Body of pancreas (tissue), 4 donors: Measurements from ENCODE around the gene CRPPA. TPM values are rescaled to one million over a fixed set of nuclear protein-coding genes. Genes with fewer than 3 reads are reported as not detected.

ENCODE experiments used
- ATAC-seq: fragments of 150-250 bp; one replicate; pipeline ENCODE4 v1.9.1; 2016
- DNase-seq, 4 donors: peaks; one replicate each; pipeline ENCODE4 v3.0.0-alpha.2; 2019
- H3K27ac ChIP-seq, 4 donors: fragments of 200-600 bp; sonication (generic); 1 replicate in 3 of 4; 2 replicates in 1 of 4; pipeline versions ENCODE4 v1.5.1 to v1.6.1; 2016 to 2019; ENCODE audit warnings: mild to moderate bottlenecking in 1 of 4, mixed read lengths in 1 of 4, moderate library complexity in 1 of 4
- H3K27me3 ChIP-seq, 2 donors: fragments of 200-600 bp; sonication (generic); one replicate each; pipeline ENCODE4 v1.6.0; 2016; ENCODE audit warnings: mild to moderate bottlenecking in 1 of 2
- H3K36me3 ChIP-seq, 2 donors: fragments of 200-600 bp; sonication (generic); replicated peaks in 1 of 2; 2 replicates each; pipeline ENCODE4 v1.5.1; 2016; ENCODE audit warnings: low read depth in 2 of 2; ENCODE audit not compliant: insufficient read depth in 1 of 2
- H3K4me1 ChIP-seq: fragments of 200-600 bp; sonication (generic); one replicate; pipeline ENCODE4 v1.6.0; 2016
- H3K4me3 ChIP-seq, 2 donors: fragments of 200-600 bp; sonication (generic); 1 replicate in 1 of 2; 2 replicates in 1 of 2; pipeline ENCODE4 v1.5.1; 2016 to 2019
- H3K9me3 ChIP-seq, 3 donors: fragments of 200-600 bp; sonication (generic); 1 replicate in 2 of 3; 2 replicates in 1 of 3; pipeline ENCODE4 v1.5.1; 2016
- CTCF ChIP-seq, 7 experiments: fragments of 450-650 bp in 4 of 7; fragments of 200-600 bp in 3 of 7; sonication (generic) in 3 of 7; IDR thresholded peaks; one replicate each; pipeline ENCODE4 v1.5.1; 2016 to 2019; ENCODE audit warnings: antibody characterized with exemption in 7 of 7
- POLR2A ChIP-seq, 3 donors: fragments of 450-650 bp; IDR thresholded peaks; one replicate each; pipeline ENCODE4 v1.6.1; 2016; ENCODE audit warnings: antibody characterized with exemption in 3 of 3, mild to moderate bottlenecking in 2 of 3
- WGBS, 2 donors: methylation state at CpG; one replicate each; pipeline ENCODE4 v1.1.5; 2017; 5-methylcytosine and 5-hydroxymethylcytosine counted together
- intact Hi-C: fragments of 100-400 bp; cut with DNase I; formaldehyde crosslinking; loops from one replicate; pipeline ENCODE4 v1.15.1; 2023
- total RNA-seq, 2 donors: library from RNA; depleted of rRNA; stranded (reverse); fragments of >200 nt; gene quantifications; one replicate each; pipeline ENCODE4 v1.1.0, GENCODE V29; 2016

Gene CRPPA
- total RNA-seq, 2 donors from 2014 or later = 0.66 to 1.0 TPM

- Histone ChIP-seq H3K36me3 (no peaks in the 10 kb centered on the region), H3K4me3 (no peak overlapping the region), H3K4me1 (no peaks in the 10 kb centered on the region), H3K27me3 (no peaks in the 10 kb centered on the region), H3K27ac (no peak overlapping the region), H3K9me3 (no peaks in the 10 kb centered on the region)
- peak in 1 of 4 donors; percentile 17 for DNase-seq
- TF ChIP-seq CTCF (IDR thresholded peaks at IDR 0.05) (no peak), POLR2A (IDR thresholded peaks at IDR 0.05) (no peak)
- ATAC-seq = peak; percentile 31
- intact Hi-C loops = no loop called here
- 91 to 95% methylated on average over 45 to 47 of the region's 47 CpGs for WGBS, 2 donors
Measured at GRCh38 chr7:16399916-16400892, 21.1 kb downstream of the CRPPA start.

GRCh38 chr7:16399265-16399831 lies 22.0 kb downstream of the CRPPA start:
- ATAC-seq (no peak), DNase-seq (peak in 3 of 4 donors; percentile 22 to 40 (median 31))
- TF ChIP-seq POLR2A (IDR thresholded peaks at IDR 0.05) (no peak), CTCF (IDR thresholded peaks at IDR 0.05) (no peak)
- 92 to 93% methylated on average over 32 of the region's 32 CpGs for WGBS, 2 donors
- H3K27me3 ChIP-seq = no peaks in the 10 kb centered on the region
- no peaks in the 10 kb centered on the region for H3K4me1 ChIP-seq
- H3K4me3 ChIP-seq = no peak overlapping the region
- no peaks in the 10 kb centered on the region for H3K36me3 ChIP-seq
- intact Hi-C loops = no loop called here
- H3K27ac ChIP-seq = no peak overlapping the region
- H3K9me3 ChIP-seq = no peaks in the 10 kb centered on the region

GRCh38 chr7:16398146-16399017 lies 23.0 kb downstream of the CRPPA start:
- H3K4me3 ChIP-seq = no peak overlapping the region
- no peaks in the 10 kb centered on the region for H3K4me1 ChIP-seq
- DNase-seq (peak in 2 of 4 donors; percentile 23 to 24), ATAC-seq (no peak)
- no peaks in the 10 kb centered on the region for H3K27me3 ChIP-seq
- TF ChIP-seq CTCF (IDR thresholded peaks at IDR 0.05) (no peak), POLR2A (IDR thresholded peaks at IDR 0.05) (no peak)
- no peaks in the 10 kb centered on the region for H3K9me3 ChIP-seq
- H3K36me3 ChIP-seq = no peaks in the 10 kb centered on the region
- H3K27ac ChIP-seq = no peak overlapping the region
- intact Hi-C loops = no loop called here
- 92 to 93% methylated on average over 46 of the region's 46 CpGs for WGBS, 2 donors

GRCh38 chr7:16397501-16398145 lies 23.7 kb downstream of the CRPPA start:
- peak in 1 of 4 donors; percentile 37 for DNase-seq
- Histone ChIP-seq H3K9me3 (no peaks in the 10 kb centered on the region), H3K27ac (no peak overlapping the region), H3K4me1 (no peaks in the 10 kb centered on the region), H3K4me3 (no peak overlapping the region), H3K36me3 (no peaks in the 10 kb centered on the region), H3K27me3 (no peaks in the 10 kb centered on the region)
- peak; percentile 14 for ATAC-seq
- WGBS, 2 donors = 89 to 92% methylated on average over 33 of the region's 33 CpGs
- intact Hi-C loops = no loop called here
- TF ChIP-seq CTCF (IDR thresholded peaks at IDR 0.05) (no peak), POLR2A (IDR thresholded peaks at IDR 0.05) (no peak)
